A549 (cell line): ENCODE measurements around the gene CCT2. TPM values are rescaled to one million over a fixed set of nuclear protein-coding genes. Genes with fewer than 3 reads are reported as not detected.
A peak's percentile ranks its signal among the peaks of the same experiment; 100 is the strongest.

Experiments used
- ATAC-seq, 2 experiments: fragments of 200-7000 bp in 1 of 2; fragments of >200 bp in 1 of 2; cut with Nextera tagmentation in 1 of 2; cut with Tn5 transposase in 1 of 2; 3 replicates each; pipeline versions ENCODE4 v1.8.0 to v1.9.1; 2018 to 2020; ENCODE audit warnings: mild to moderate bottlenecking in 1 of 2, moderate library complexity in 1 of 2
- CTCF ChIA-PET: fragments of 300-600 bp; sonication (Branson Sonifier 250); formaldehyde crosslinking; extraction: SDS; loops from one replicate; lab custom pipeline; 2021; ENCODE audit warnings: antibody characterized with exemption, inconsistent platforms; lab: Yijun Ruan, JAX
- POLR2A ChIA-PET: fragments of 350-600 bp; formaldehyde crosslinking; extraction: SDS; loops from one replicate; lab custom pipeline; 2021; ENCODE audit warnings: antibody characterized with exemption, inconsistent platforms; lab: Yijun Ruan, JAX
- DNase-seq, 2 experiments: peaks; one replicate each; pipeline versions ENCODE4 v3.0.0 to v3.0.0-alpha.2; 2011 to 2016; ENCODE audit warnings: low read depth in 1 of 2, low spot score in 1 of 2
- FAIRE-seq: peaks from 2 replicates; lab custom pipeline; 2011; peaks lifted over from hg19 to GRCh38; lab: Jason Lieb, UNC
- H3K27ac ChIP-seq, 2 experiments: fragments of >200 bp; sonication (Bioruptor Twin); formaldehyde crosslinking; 3 replicates each; pipeline ENCODE4 v1.5.1; 2016 to 2017
- H3K4me1 ChIP-seq: fragments of >200 bp; sonication (Bioruptor Twin); formaldehyde crosslinking; 3 replicates; pipeline ENCODE4 v1.6.1; 2016
- H3K4me2 ChIP-seq: fragments of >200 bp; sonication (Bioruptor Twin); formaldehyde crosslinking; 3 replicates; pipeline ENCODE4 v1.6.1; 2016
- H3K4me3 ChIP-seq: fragments of >200 bp; sonication (Bioruptor Twin); formaldehyde crosslinking; 3 replicates; pipeline ENCODE4 v1.5.1; 2016
- H3K9me3 ChIP-seq: fragments of >200 bp; sonication (Bioruptor Twin); formaldehyde crosslinking; 3 replicates; pipeline ENCODE4 v1.6.1; 2016
- BHLHE40 ChIP-seq: IDR thresholded peaks from 2 replicates; pipeline ENCODE4 v1.6.1; 2012; ENCODE audit warnings: low read depth, low read length, inconsistent platforms
- CEBPB ChIP-seq, 2 experiments: fragments of >200 bp in 1 of 2; sonication (Bioruptor Twin) in 1 of 2; formaldehyde crosslinking in 1 of 2; IDR thresholded peaks; 2 replicates each; pipeline ENCODE4 v1.6.1; 2012 to 2016
- CHD2 ChIP-seq: fragments of 150-350 bp; IDR thresholded peaks from 2 replicates; pipeline ENCODE4 v1.6.1; 2014; ENCODE audit warnings: low read length; ENCODE audit not compliant: partially characterized antibody
- CHD4 ChIP-seq: fragments of 200-600 bp; sonication (generic); IDR thresholded peaks from 2 replicates; pipeline ENCODE4 v1.6.1; 2016; ENCODE audit warnings: antibody characterized with exemption, mild to moderate bottlenecking, borderline replicate concordance
- CTCF ChIP-seq: fragments of >200 bp; sonication (Bioruptor Twin); formaldehyde crosslinking; IDR thresholded peaks from 3 replicates; pipeline ENCODE4 v1.5.1; 2016
- EHF ChIP-seq: fragments of 250-450 bp; sonication (Bioruptor Pico); IDR thresholded peaks from 2 replicates; pipeline ENCODE4 v1.5.0; 2020; ENCODE audit warnings: mild to moderate bottlenecking
- EHMT2 ChIP-seq: fragments of 200-600 bp; sonication (generic); IDR thresholded peaks from 2 replicates; pipeline ENCODE4 v1.6.1; 2016; ENCODE audit warnings: antibody characterized with exemption, low read depth, mild to moderate bottlenecking, moderate library complexity
- EP300 ChIP-seq, 2 experiments: fragments of >200 bp; sonication (Bioruptor Twin); formaldehyde crosslinking; IDR thresholded peaks; 2 replicates in 1 of 2; 3 replicates in 1 of 2; pipeline ENCODE4 v1.6.1; 2016 to 2017
- ESRRA ChIP-seq: fragments of 150-350 bp; IDR thresholded peaks from 2 replicates; pipeline ENCODE4 v1.6.1; 2014; ENCODE audit warnings: mild to moderate bottlenecking, low read length, borderline replicate concordance
- FOSL2 ChIP-seq, 2 experiments: fragments of 450-650 bp in 1 of 2; fragments of >200 bp in 1 of 2; sonication (Bioruptor Twin) in 1 of 2; formaldehyde crosslinking; IDR thresholded peaks; 2 replicates each; pipeline versions ENCODE4 v1.5.0 to v1.6.1; 2016 to 2020; ENCODE audit warnings: mild to moderate bottlenecking in 1 of 2, moderate library complexity in 1 of 2
- HDAC2 ChIP-seq: fragments of 200-600 bp; sonication (generic); IDR thresholded peaks from 2 replicates; pipeline ENCODE4 v1.6.1; 2016
- HOXB13 ChIP-seq: fragments of 250-450 bp; sonication (Bioruptor Pico); IDR thresholded peaks from 2 replicates; pipeline ENCODE4 v1.5.0; 2020; ENCODE audit warnings: low read depth, mild to moderate bottlenecking, moderate library complexity
- JUNB ChIP-seq: fragments of >200 bp; sonication (Bioruptor Twin); formaldehyde crosslinking; IDR thresholded peaks from 2 replicates; pipeline ENCODE4 v1.6.1; 2016
- KDM1A ChIP-seq: fragments of 200-600 bp; sonication (generic); IDR thresholded peaks from 2 replicates; pipeline ENCODE4 v1.6.1; 2016; ENCODE audit warnings: low read depth, mild to moderate bottlenecking
- MAFK ChIP-seq: fragments of 450-650 bp; IDR thresholded peaks from 2 replicates; pipeline ENCODE4 v1.6.1; 2014; ENCODE audit not compliant: partially characterized antibody
- MYC ChIP-seq: IDR thresholded peaks from 2 replicates; pipeline ENCODE4 v1.6.1; 2012; ENCODE audit warnings: mild to moderate bottlenecking, inconsistent platforms, low read length, improper control_type of control experiment, borderline replicate concordance
- PHF8 ChIP-seq: fragments of 200-600 bp; sonication (generic); IDR thresholded peaks from 2 replicates; pipeline ENCODE4 v1.6.1; 2016; ENCODE audit warnings: low read depth, mild to moderate bottlenecking, antibody characterized with exemption, moderate library complexity, borderline replicate concordance
- POLR2AphosphoS2 ChIP-seq: conservative IDR thresholded peaks from 2 replicates; pipeline ENCODE4 v1.6.1; 2012; ENCODE audit warnings: low read length, improper control_type of control experiment, inconsistent platforms
- RAD21 ChIP-seq, 2 experiments: fragments of >200 bp in 1 of 2; sonication (Bioruptor Twin) in 1 of 2; formaldehyde crosslinking in 1 of 2; IDR thresholded peaks in 1 of 2; conservative IDR thresholded peaks in 1 of 2; 2 replicates in 1 of 2; 3 replicates in 1 of 2; pipeline ENCODE4 v1.6.1; 2012 to 2018; ENCODE audit warnings: inconsistent platforms in 1 of 2
- RFX5 ChIP-seq: fragments of 450-650 bp; IDR thresholded peaks from 2 replicates; pipeline ENCODE4 v1.7.1; 2014; ENCODE audit warnings: antibody characterized with exemption, mild to moderate bottlenecking, moderate library complexity
- SMC3 ChIP-seq: fragments of >200 bp; sonication (Bioruptor Twin); formaldehyde crosslinking; IDR thresholded peaks from 3 replicates; pipeline ENCODE4 v1.6.1; 2018; ENCODE audit warnings: inconsistent platforms
- TFCP2L1 ChIP-seq: fragments of 250-450 bp; sonication (Bioruptor Pico); IDR thresholded peaks from 2 replicates; pipeline ENCODE4 v1.5.0; 2021; ENCODE audit warnings: mild to moderate bottlenecking
- ZC3H11A ChIP-seq: fragments of 450-650 bp; IDR thresholded peaks from 2 replicates; pipeline ENCODE4 v1.6.1; 2014; ENCODE audit warnings: antibody characterized with exemption, mild to moderate bottlenecking
- ZNF302 ChIP-seq: fragments of 250-450 bp; sonication (Bioruptor Pico); IDR thresholded peaks from 2 replicates; pipeline ENCODE4 v1.9.0; 2021; ENCODE audit warnings: inconsistent platforms, mild to moderate bottlenecking, moderate library complexity
- WGBS: methylation state at CpG from one replicate; pipeline ENCODE4 v1.1.6; 2017; ENCODE audit errors: missing lambda C conversion rate; 5-methylcytosine and 5-hydroxymethylcytosine counted together
- polyA plus RNA-seq, 4 experiments: library from polyadenylated mRNA; depleted of rRNA in 3 of 4; stranded (reverse); fragments of >200 nt; fragmentation: RNase III in 1 of 4; extraction: RNeasy Plus Mini Kit Qiagen cat#74134 plus additional on column Dnase treatment in 1 of 4; gene quantifications; 2 replicates in 3 of 4; 3 replicates in 1 of 4; pipeline ENCODE4 v1.2.3, GENCODE V29; 2011 to 2017
- TF ChIP-seq, protein P1 (sequence below): IDR thresholded peaks from 2 replicates; pipeline ENCODE4 v1.6.1; 2012
- TF ChIP-seq, protein P2 (sequence below): IDR thresholded peaks from 2 replicates; pipeline ENCODE4 v1.6.1; 2012; ENCODE audit warnings: low read depth, borderline replicate concordance
- TF ChIP-seq, protein P3 (sequence below): fragments of 250-450 bp; sonication (Bioruptor Pico); IDR thresholded peaks from 2 replicates; pipeline ENCODE4 v1.5.0; 2021; ENCODE audit warnings: mild to moderate bottlenecking, moderate library complexity, borderline replicate concordance
- TF ChIP-seq, protein P4 (sequence below): IDR thresholded peaks from 2 replicates; pipeline ENCODE4 v1.6.1; 2012
- TF ChIP-seq, protein P5 (sequence below): fragments of 250-450 bp; sonication (Bioruptor Pico); IDR thresholded peaks from 2 replicates; pipeline ENCODE4 v1.5.0; 2020; ENCODE audit warnings: low read depth, mild to moderate bottlenecking, moderate library complexity

Gene CCT2
- polyA plus RNA-seq, 2 of the 4 experiments (the other 2 are of a cell fraction): 441 to 548 TPM

DNA sequence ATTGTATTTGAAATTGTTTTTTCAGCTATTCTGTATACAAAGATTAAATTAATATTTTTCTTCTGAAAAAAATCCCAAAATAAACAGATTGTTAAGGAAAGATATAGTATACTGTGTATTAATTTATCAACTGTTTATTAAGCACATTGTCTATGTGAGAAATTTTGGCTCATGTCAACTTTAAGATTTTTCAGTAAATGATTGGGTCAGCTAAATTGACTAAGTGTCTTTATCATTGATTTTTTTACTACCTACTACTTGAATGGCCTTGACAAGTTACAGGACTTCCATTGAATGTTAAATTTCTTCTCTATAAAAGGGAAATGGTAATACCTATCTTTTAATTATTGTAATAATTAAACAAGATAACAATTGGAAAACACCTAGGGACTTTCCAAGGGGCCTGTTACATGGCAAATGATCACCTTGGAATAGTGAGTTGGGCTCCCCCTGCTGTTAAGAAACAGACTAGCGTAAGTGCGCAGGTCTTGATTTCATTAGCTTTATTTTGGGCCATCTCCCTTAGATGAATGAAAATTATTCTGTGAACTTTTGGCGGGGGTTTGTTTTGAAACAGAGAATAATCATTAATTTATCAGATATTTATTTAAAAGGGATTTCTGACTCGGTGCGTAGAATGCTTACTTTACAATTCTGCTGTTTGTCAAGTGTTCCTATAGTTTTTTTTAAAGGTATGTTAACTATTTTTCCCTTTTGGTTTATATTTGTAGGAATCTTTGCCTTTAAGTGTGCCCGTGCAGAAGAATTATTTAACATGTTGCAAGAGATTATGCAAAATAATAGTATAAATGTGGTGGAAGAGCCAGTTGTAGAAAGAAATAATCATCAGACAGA lies 14.5 kb upstream of the CCT2 start:
- H3K4me1 ChIP-seq: peaks cover 39% of the 10 kb centered on the region
- H3K27ac ChIP-seq: peak overlapping the region; percentile 74 to 89
- peak in 1 of 2 experiments; percentile 74; a peak in 3 of 6 replicates for ATAC-seq
- FAIRE-seq: no peak
- WGBS: 16% methylated on average over 6 of the region's 6 CpGs
- ChIA-PET POLR2A (interaction anchor here (0.5 to 3.1 kb wide), 4 partner anchors 99 to 214 kb away, joined by 3 to 20 read pairs (median 5); partner anchors contain the start of gene FRS2), CTCF (interaction anchor here (0.6 to 5.1 kb wide), 36 partner anchors 9 to 213 kb away, joined by 3 to 78 read pairs (median 5); partner anchors contain the start of genes CCT2 and FRS2)
- H3K4me2 ChIP-seq: peak overlapping the region; percentile 92
- H3K4me3 ChIP-seq: peak overlapping the region; percentile 22; the same call in 1 of the 3 replicates
- peak; percentile 62 to 83 for DNase-seq
- TF ChIP-seq CHD2 (no peak), PHF8 (no peak), ZC3H11A (no peak), ZNF302 (CRISPR knock-in tag) (no peak), BHLHE40 (no peak), MYC (no peak), POLR2AphosphoS2 (no peak), KDM1A (no peak), CTCF (peak; percentile 91), JUNB (no peak), EHF (CRISPR knock-in tag) (no peak), RFX5 (no peak), HOXB13 (CRISPR knock-in tag) (no peak), FOSL2 (IDR thresholded peaks at IDR 0.05) (no peak), FOSL2 (CRISPR knock-in tag; IDR thresholded peaks at IDR 0.05) (no peak), RAD21 (conservative IDR thresholded peaks at IDR 0.05 in 1 of 2, IDR thresholded peaks at IDR 0.05 in 1 of 2) (peak; percentile 81 to 88), SMC3 (peak; percentile 91), CHD4 (no peak), EHMT2 (no peak), CEBPB (IDR thresholded peaks at IDR 0.05) (no peak), EP300 (IDR thresholded peaks at IDR 0.05) (no peak), TFCP2L1 (no peak), HDAC2 (no peak), MAFK (peak; percentile 79), ESRRA (no peak)
- TF ChIP-seq, protein P1, sequence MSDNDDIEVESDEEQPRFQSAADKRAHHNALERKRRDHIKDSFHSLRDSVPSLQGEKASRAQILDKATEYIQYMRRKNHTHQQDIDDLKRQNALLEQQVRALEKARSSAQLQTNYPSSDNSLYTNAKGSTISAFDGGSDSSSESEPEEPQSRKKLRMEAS: no peak
- TF ChIP-seq, protein P2, sequence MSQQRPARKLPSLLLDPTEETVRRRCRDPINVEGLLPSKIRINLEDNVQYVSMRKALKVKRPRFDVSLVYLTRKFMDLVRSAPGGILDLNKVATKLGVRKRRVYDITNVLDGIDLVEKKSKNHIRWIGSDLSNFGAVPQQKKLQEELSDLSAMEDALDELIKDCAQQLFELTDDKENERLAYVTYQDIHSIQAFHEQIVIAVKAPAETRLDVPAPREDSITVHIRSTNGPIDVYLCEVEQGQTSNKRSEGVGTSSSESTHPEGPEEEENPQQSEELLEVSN: no peak
- TF ChIP-seq, protein P3, sequence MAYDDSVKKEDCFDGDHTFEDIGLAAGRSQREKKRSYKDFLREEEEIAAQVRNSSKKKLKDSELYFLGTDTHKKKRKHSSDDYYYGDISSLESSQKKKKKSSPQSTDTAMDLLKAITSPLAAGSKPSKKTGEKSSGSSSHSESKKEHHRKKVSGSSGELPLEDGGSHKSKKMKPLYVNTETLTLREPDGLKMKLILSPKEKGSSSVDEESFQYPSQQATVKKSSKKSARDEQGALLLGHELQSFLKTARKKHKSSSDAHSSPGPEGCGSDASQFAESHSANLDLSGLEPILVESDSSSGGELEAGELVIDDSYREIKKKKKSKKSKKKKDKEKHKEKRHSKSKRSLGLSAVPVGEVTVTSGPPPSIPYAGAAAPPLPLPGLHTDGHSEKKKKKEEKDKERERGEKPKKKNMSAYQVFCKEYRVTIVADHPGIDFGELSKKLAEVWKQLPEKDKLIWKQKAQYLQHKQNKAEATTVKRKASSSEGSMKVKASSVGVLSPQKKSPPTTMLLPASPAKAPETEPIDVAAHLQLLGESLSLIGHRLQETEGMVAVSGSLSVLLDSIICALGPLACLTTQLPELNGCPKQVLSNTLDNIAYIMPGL (CRISPR knock-in tag): no peak
- TF ChIP-seq, protein P4, sequence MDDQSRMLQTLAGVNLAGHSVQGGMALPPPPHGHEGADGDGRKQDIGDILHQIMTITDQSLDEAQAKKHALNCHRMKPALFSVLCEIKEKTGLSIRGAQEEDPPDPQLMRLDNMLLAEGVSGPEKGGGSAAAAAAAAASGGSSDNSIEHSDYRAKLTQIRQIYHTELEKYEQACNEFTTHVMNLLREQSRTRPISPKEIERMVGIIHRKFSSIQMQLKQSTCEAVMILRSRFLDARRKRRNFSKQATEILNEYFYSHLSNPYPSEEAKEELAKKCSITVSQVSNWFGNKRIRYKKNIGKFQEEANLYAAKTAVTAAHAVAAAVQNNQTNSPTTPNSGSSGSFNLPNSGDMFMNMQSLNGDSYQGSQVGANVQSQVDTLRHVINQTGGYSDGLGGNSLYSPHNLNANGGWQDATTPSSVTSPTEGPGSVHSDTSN: no peak
- TF ChIP-seq, protein P5, sequence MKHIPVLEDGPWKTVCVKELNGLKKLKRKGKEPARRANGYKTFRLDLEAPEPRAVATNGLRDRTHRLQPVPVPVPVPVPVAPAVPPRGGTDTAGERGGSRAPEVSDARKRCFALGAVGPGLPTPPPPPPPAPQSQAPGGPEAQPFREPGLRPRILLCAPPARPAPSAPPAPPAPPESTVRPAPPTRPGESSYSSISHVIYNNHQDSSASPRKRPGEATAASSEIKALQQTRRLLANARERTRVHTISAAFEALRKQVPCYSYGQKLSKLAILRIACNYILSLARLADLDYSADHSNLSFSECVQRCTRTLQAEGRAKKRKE: no peak
- H3K9me3 ChIP-seq: no peaks in the 10 kb centered on the region
